GM06990 (cell line): ENCODE data around the gene PLCB4.

Experiments
- DNase-seq: peaks from one replicate; pipeline ENCODE4 v3.0.0-alpha.2; 2011; ENCODE audit not compliant: insufficient read length; ENCODE audit errors: extremely low read depth
- H3K27me3 ChIP-seq: replicated peaks from 2 replicates; pipeline ENCODE4 v1.6.0; 2011; ENCODE audit warnings: low read length; ENCODE audit not compliant: control insufficient read depth, insufficient read depth
- H3K36me3 ChIP-seq: 2 replicates; pipeline ENCODE4 v1.5.1; 2011; ENCODE audit warnings: low read length; ENCODE audit not compliant: control insufficient read depth, insufficient read depth
- H3K4me3 ChIP-seq: replicated peaks from 2 replicates; pipeline ENCODE4 v1.5.1; 2011; ENCODE audit warnings: low read depth, mild to moderate bottlenecking, control low read depth, low read length
- CTCF ChIP-seq: IDR thresholded peaks from 2 replicates; pipeline ENCODE4 v1.5.1; 2011; ENCODE audit warnings: low read length, control low read depth, mild to moderate bottlenecking, inconsistent platforms; ENCODE audit not compliant: insufficient read depth, poor library complexity, severe bottlenecking

Gene PLCB4

DNA sequence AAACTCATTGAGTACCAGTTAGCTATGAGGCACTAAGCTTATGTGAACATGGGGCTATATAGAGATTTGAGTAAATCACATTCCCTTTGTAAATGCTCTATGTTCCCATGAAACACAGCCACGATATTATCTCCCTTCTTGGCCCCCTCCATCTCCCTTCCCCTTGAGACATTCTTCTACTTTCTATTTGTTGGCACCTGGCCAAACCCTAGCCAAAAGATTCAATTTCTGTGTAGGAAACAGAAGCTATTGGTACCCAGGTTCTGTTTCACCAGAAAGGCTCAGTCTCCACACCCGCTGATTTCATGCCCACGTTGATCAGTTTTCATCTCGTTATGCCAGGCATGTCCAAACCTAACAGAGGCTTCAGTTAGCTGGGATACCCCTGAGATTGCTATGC, 300.0 kb downstream of the PLCB4 start:
- H3K4me3 ChIP-seq: no peak overlapping the region
- no peak for DNase-seq
- H3K36me3 ChIP-seq: no peaks in the 10 kb centered on the region
- TF ChIP-seq CTCF: no peak
- no peaks in the 10 kb centered on the region; the same call in 1 of the 2 replicates for H3K27me3 ChIP-seq

GRCh38 chr20:9369557-9369956, 300.7 kb downstream of the PLCB4 start:
- no peaks in the 10 kb centered on the region for H3K36me3 ChIP-seq
- no peak for TF ChIP-seq CTCF
- no peak for DNase-seq
- no peaks in the 10 kb centered on the region; the same call in 1 of the 2 replicates for H3K27me3 ChIP-seq
- no peak overlapping the region for H3K4me3 ChIP-seq

- no peak for DNase-seq
- TF ChIP-seq CTCF: no peak
Observed at GRCh38 chr20:9374072-9374471, 305.2 kb downstream of the PLCB4 start.

DNA sequence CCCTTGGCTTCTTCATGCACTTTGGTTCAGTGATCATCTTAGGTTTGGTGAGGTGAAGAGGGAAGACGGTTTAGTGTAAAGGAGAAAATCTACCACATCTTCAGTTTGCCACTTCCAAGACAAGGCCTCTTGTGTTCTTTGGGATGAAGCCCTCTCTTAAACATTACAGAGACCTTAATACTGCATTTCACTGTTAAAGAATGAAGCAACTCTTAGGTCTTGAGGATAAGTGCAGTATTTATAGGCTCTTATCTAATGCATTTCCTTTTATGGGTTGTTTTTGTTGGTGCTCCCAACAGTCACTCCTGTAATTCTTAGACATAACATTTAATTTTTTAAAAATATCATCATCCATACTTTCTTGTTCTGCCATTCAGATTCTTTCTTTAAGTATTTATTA, 305.6 kb downstream of the PLCB4 start:
- Histone ChIP-seq H3K4me3 (no peak overlapping the region), H3K27me3 (no peaks in the 10 kb centered on the region; the same call in 1 of the 2 replicates), H3K36me3 (no peaks in the 10 kb centered on the region)
- no peak for DNase-seq
- TF ChIP-seq CTCF: no peak

More at GRCh38 chr20:9374072-9374471, 305.2 kb downstream of the PLCB4 start:
- H3K36me3 ChIP-seq: no peaks in the 10 kb centered on the region
- H3K27me3 ChIP-seq: no peaks in the 10 kb centered on the region; the same call in 1 of the 2 replicates
- H3K4me3 ChIP-seq: no peak overlapping the region

GRCh38 chr20:9375221-9375681, 306.4 kb downstream of the PLCB4 start:
- DNase-seq: no peak
- no peaks in the 10 kb centered on the region for H3K36me3 ChIP-seq

More at GRCh38 chr20:9375221-9375681, 306.4 kb downstream of the PLCB4 start:
- H3K27me3 ChIP-seq: no peaks in the 10 kb centered on the region; the same call in 1 of the 2 replicates
- no peak for TF ChIP-seq CTCF
- H3K4me3 ChIP-seq: no peak overlapping the region
